GM12878 (cell line): Measurements from ENCODE around the gene TPCN2. TPM values are rescaled to one million over a fixed set of nuclear protein-coding genes. Genes with fewer than 3 reads are reported as not detected.
A peak's percentile ranks its signal among the peaks of the same experiment; 100 is the strongest.

Source experiments
- ATAC-seq: fragments of 200-7000 bp; cut with Tn5 transposase; 3 replicates; pipeline ENCODE4 v1.9.1; 2020; ENCODE audit warnings: mild to moderate bottlenecking, moderate library complexity
- BruUV-seq: library from RNA; stranded (reverse); fragments of 400-500 nt; replicated peaks from 2 replicates; lab custom pipeline; 2021; lab: Mats Ljungman, UMichigan
- CTCF ChIA-PET: fragments of 300-600 bp; sonication (Branson Sonifier 250); formaldehyde crosslinking; extraction: SDS; loops from one replicate; lab custom pipeline; 2021; ENCODE audit warnings: inconsistent platforms; lab: Yijun Ruan, JAX
- POLR2A ChIA-PET: fragments of 350-600 bp; formaldehyde crosslinking; extraction: SDS; loops from one replicate; lab custom pipeline; 2021; ENCODE audit warnings: inconsistent platforms; lab: Charles Lee
- RAD21 ChIA-PET: fragments of 300-600 bp; sonication (Branson Sonifier 250); formaldehyde crosslinking; loops from one replicate; lab custom pipeline; 2023; ENCODE audit warnings: antibody characterized with exemption; ENCODE audit not compliant: unreplicated experiment; lab: Charles Lee
- SMC1A ChIA-PET: fragments of 300-600 bp; sonication (Branson Sonifier 250); formaldehyde crosslinking; loops from one replicate; lab custom pipeline; 2023; ENCODE audit not compliant: unreplicated experiment, uncharacterized antibody; lab: Charles Lee
- DNase-seq: peaks from one replicate; pipeline ENCODE4 v3.0.0-alpha.2; 2011; ENCODE audit warnings: low read depth, low spot score
- FAIRE-seq: peaks from 3 replicates; lab custom pipeline; 2011; peaks lifted over from hg19 to GRCh38; lab: Jason Lieb, UNC
- H2AFZ ChIP-seq: 2 replicates; pipeline ENCODE4 v1.6.0; 2011; ENCODE audit warnings: low read depth, low read length, control low read depth; ENCODE audit not compliant: control insufficient read depth
- H3K27ac ChIP-seq: 2 replicates; pipeline ENCODE4 v1.5.1; 2011; ENCODE audit warnings: control low read depth; ENCODE audit not compliant: control insufficient read depth, insufficient read depth
- H3K27me3 ChIP-seq, 2 experiments: replicated peaks in 1 of 2; 2 replicates each; pipeline versions ENCODE4 v1.6.0 to v1.6.1; 2011; ENCODE audit warnings: low read length in 1 of 2; ENCODE audit not compliant: control insufficient read depth in 2 of 2, insufficient read depth in 2 of 2
- H3K36me3 ChIP-seq, 2 experiments: 2 replicates each; pipeline ENCODE4 v1.5.1; 2011; ENCODE audit warnings: low read length in 1 of 2; ENCODE audit not compliant: control insufficient read depth in 2 of 2, insufficient read depth in 2 of 2
- H3K4me1 ChIP-seq: 2 replicates; pipeline ENCODE4 v1.6.1; 2011; ENCODE audit warnings: mild to moderate bottlenecking, low read length, moderate library complexity, mixed read lengths; ENCODE audit not compliant: control insufficient read depth, insufficient read depth
- H3K4me2 ChIP-seq: 2 replicates; pipeline ENCODE4 v1.6.0; 2011; ENCODE audit warnings: control low read depth; ENCODE audit not compliant: control insufficient read depth, insufficient read depth
- H3K4me3 ChIP-seq: fragments of 200-600 bp; sonication (generic); 2 replicates; pipeline ENCODE4 v1.5.1; 2016
- H3K79me2 ChIP-seq: 2 replicates; pipeline ENCODE4 v1.6.0; 2011; ENCODE audit warnings: low read length; ENCODE audit not compliant: control insufficient read depth, insufficient read depth
- H3K9ac ChIP-seq: 2 replicates; pipeline ENCODE4 v1.8.0; 2011; ENCODE audit warnings: low read length, control low read depth, mixed read lengths; ENCODE audit not compliant: control insufficient read depth, insufficient read depth
- H3K9me3 ChIP-seq: replicated peaks from 3 replicates; pipeline ENCODE4 v1.5.1; 2011; ENCODE audit warnings: mild to moderate bottlenecking, low read length; ENCODE audit not compliant: control insufficient read depth, insufficient read depth
- H4K20me1 ChIP-seq: 2 replicates; pipeline ENCODE4 v1.6.0; 2011; ENCODE audit not compliant: control insufficient read depth, insufficient read depth
- CHD4 ChIP-seq: fragments of 200-600 bp; sonication (generic); IDR thresholded peaks from 2 replicates; pipeline ENCODE4 v1.6.1; 2016; ENCODE audit warnings: mild to moderate bottlenecking
- MXI1 ChIP-seq: fragments of 150-350 bp; IDR thresholded peaks from 2 replicates; pipeline ENCODE4 v1.6.1; 2011; ENCODE audit warnings: low read depth, mild to moderate bottlenecking, inconsistent platforms, low read length, improper control_type of control experiment
- TCF7 ChIP-seq: IDR thresholded peaks from 2 replicates; pipeline ENCODE4 v1.6.1; 2014; ENCODE audit warnings: antibody characterized with exemption, borderline replicate concordance
- WGBS: methylation state at CpG from one replicate; pipeline ENCODE4 v1.1.6; 2016; ENCODE audit warnings: low lambda C conversion rate; ENCODE audit not compliant: insufficient replicate concordance, insufficient coverage; ENCODE audit errors: missing lambda C conversion rate; 5-methylcytosine and 5-hydroxymethylcytosine counted together
- in situ Hi-C: fragments of 300-500 bp; cut with MboI; formaldehyde crosslinking; loops from 9 replicates; pipeline ENCODE4 v1.14.3; 2018; ENCODE audit warnings: mixed read lengths
- intact Hi-C: fragments of 100-400 bp; cut with micrococcal nuclease; formaldehyde crosslinking; loops from one replicate; pipeline ENCODE4 v1.14.2; 2022; ENCODE audit not compliant: unreplicated experiment
- polyA plus RNA-seq, 11 experiments: library from polyadenylated mRNA; depleted of rRNA in 4 of 11; unstranded in 6 of 11; stranded (reverse) in 5 of 11; fragments of >200 nt; fragmentation: Nextera tagmentation in 4 of 11; fragmentation: Illumina TruSeq in 1 of 11; extraction: Ambion mirVana in 4 of 11; extraction: Trizol in 1 of 11; gene quantifications; 1 replicate in 1 of 11; 2 replicates in 10 of 11; pipeline versions ENCODE4 v1.2.1 to v1.2.3, GENCODE V29; 2011 to 2016; ENCODE audit warnings: inconsistent platforms in 2 of 11, missing spikeins in 2 of 11, low read depth in 1 of 11
- total RNA-seq, 4 experiments: library from RNA; depleted of rRNA in 3 of 4; stranded (reverse); fragments of >200 nt in 3 of 4; fragmentation: Illumina TruSeq in 1 of 4; extraction: Trizol in 1 of 4; gene quantifications; 2 replicates each; pipeline versions ENCODE4 v1.2.1 to v1.2.3, GENCODE V29; 2013 to 2021
- TF ChIP-seq, protein P1 (sequence below): fragments of 150-350 bp; IDR thresholded peaks from 2 replicates; pipeline ENCODE4 v1.6.1; 2014; ENCODE audit warnings: mild to moderate bottlenecking, low read depth, low read length
- TF ChIP-seq, protein P2 (sequence below): IDR thresholded peaks from 2 replicates; pipeline ENCODE4 v1.6.1; 2012; ENCODE audit warnings: low read depth, low read length, improper control_type of control experiment

TPCN2 gene
- total and polyA plus RNA-seq, 10 of the 15 experiments (the other 5 are each of a cell fraction or from before 2014, with no cell fraction given): 1.7 to 18.4 (median 8.4) TPM

DNA sequence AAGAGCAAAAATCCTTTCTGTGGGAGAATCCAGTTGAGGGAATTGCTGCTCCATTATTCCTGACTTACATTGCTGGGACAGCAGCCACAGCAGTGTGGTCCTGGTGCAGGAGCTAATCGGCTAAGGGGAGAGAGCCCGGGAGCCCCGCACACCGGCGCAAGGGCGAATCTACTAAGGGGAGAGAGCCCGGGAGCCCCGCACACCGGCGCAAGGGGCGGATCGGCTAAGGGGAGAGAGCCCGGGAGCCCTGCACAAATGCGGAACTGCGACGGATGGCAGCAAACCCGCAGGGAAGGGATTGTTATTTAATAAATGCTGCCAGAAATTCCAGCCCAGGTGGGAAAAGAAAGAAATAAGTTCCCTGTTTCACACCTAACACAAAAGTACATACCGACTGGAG lies 43.5 kb downstream of the TPCN2 start:
- Histone ChIP-seq H3K9me3 (no peaks in the 10 kb centered on the region; the same call in 2 of the 3 replicates), H3K9ac (no peak overlapping the region), H3K27me3 (no peaks in the 10 kb centered on the region), H3K4me1 (no peaks in the 10 kb centered on the region), H3K27ac (no peak overlapping the region), H2AFZ (no peak overlapping the region), H3K4me2 (no peak overlapping the region), H3K4me3 (no peak overlapping the region), H3K79me2 (no peaks in the 10 kb centered on the region), H3K36me3 (peaks cover 2 to 5% of the 10 kb centered on the region in 2 experiments; a peak in 3 of 4 replicates), H4K20me1 (no peaks in the 10 kb centered on the region)
- DNase-seq: no peak
- RAD21 ChIA-PET: no interaction called here
- TF ChIP-seq TCF7: no peak
- TF ChIP-seq, protein P1, sequence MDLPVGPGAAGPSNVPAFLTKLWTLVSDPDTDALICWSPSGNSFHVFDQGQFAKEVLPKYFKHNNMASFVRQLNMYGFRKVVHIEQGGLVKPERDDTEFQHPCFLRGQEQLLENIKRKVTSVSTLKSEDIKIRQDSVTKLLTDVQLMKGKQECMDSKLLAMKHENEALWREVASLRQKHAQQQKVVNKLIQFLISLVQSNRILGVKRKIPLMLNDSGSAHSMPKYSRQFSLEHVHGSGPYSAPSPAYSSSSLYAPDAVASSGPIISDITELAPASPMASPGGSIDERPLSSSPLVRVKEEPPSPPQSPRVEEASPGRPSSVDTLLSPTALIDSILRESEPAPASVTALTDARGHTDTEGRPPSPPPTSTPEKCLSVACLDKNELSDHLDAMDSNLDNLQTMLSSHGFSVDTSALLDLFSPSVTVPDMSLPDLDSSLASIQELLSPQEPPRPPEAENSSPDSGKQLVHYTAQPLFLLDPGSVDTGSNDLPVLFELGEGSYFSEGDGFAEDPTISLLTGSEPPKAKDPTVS: no peak
- TF ChIP-seq MXI1: no peak
- TF ChIP-seq, protein P2, sequence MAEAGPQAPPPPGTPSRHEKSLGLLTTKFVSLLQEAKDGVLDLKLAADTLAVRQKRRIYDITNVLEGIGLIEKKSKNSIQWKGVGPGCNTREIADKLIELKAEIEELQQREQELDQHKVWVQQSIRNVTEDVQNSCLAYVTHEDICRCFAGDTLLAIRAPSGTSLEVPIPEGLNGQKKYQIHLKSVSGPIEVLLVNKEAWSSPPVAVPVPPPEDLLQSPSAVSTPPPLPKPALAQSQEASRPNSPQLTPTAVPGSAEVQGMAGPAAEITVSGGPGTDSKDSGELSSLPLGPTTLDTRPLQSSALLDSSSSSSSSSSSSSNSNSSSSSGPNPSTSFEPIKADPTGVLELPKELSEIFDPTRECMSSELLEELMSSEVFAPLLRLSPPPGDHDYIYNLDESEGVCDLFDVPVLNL: no peak
- no peak for TF ChIP-seq CHD4
- TSS peak; percentile 29 for BruUV-seq
- in situ Hi-C loops (no loop called here), intact Hi-C loops (no loop called here)
- 96% methylated on average over 16 of the region's 18 CpGs for WGBS
- no peak for FAIRE-seq
- POLR2A ChIA-PET: no interaction called here
- CTCF ChIA-PET: no interaction called here
- ATAC-seq: no peak
- SMC1A ChIA-PET: interaction anchor here (1.0 kb wide), 1 partner anchor 10 kb away, joined by 3 read pairs; no protein-coding TSS in a partner anchor
